RKO (cell line): ENCODE measurements around the gene MUS81.
"Not testable (repeated sequence)": the region's sequence is repeated elsewhere in the genome, so short reads cannot be mapped to it uniquely, and the experiment has no call there.

Experiments
- DNase-seq: peaks from one replicate; pipeline ENCODE4 v3.0.0-alpha.2; 2016; ENCODE audit warnings: low spot score

The MUS81 gene

GRCh38 chr11:65860278-65861164 lies at the start of gene MUS81:
TSS of gene MUS81 (plus strand) at chr11:65860433. CDS start at chr11:65860754, 321 bp downstream.
- peak; percentile 98 for DNase-seq

GRCh38 chr11:65811764-65812475 lies 48.3 kb upstream of the MUS81 start:
- DNase-seq: no peak

DNA sequence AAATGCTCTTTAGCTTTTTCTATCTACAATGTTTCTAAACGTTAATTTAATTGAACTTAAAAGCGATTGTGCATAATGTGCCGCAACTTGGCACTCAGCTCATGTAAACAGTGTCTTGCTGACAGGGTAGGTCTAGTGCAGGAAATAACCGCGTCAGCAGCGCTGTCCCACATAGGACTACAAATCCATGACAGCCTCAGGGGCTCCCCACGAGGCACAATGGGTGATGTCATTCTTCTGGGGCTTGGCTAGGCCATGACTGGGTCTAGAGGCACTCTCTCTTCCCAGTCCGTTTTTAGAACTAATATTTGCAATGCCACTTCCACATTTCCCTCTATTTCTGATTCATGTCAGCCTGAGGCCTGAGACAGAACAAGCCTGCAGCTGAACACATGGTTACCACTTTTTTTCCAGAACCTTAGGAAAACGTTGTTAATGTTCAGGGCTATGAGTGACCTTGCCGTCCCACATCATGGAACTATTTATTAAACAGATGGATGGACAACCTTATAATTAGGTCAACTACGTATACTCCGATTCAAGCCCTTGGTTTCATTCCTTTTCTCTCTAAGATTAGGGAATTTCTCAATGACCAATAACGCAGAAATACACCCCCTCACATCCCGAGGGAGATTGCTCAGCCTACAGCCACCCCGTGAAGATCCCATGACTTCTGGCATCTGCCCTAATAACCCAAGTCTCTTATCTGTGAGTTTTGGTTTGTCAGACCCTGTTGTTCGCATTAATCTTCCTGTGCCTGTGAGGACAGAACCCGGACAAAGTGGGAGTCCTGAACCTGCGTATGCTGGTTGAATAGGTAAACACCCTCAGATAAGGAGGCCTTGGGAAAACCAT lies 45.9 kb upstream of the MUS81 start:
- peak; percentile 12 for DNase-seq

- no peak for DNase-seq
Measured at GRCh38 chr11:65814986-65815565, 45.2 kb upstream of the MUS81 start.

GRCh38 chr11:65816696-65817095 lies 43.5 kb upstream of the MUS81 start:
- DNase-seq: no peak

DNA sequence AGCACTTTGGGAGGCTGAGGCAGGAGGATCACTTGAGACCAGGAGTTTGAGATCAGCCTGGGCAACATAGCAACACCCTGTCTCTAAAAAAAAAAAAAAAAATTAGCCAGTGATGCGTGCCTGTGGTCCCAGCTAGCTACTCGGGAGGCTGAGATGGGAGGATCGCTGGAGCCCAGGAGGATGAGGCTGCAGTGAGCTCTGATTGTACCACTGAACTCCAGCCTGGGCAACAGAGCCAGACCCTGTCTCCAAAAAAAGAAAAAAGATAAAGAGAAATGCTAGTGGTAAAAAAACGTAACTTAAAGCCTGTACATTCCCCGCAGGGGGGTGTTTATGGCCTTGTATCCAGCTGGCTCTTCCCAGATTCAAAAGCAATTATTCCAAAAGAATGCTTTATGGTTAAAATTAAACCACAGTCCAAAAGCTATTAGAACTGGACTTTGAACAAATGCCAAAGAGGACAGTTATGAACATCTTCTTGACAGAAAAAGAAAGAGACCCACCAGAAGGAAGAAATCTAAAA lies 42.9 kb upstream of the MUS81 start:
- peak; percentile 13 for DNase-seq

DNA sequence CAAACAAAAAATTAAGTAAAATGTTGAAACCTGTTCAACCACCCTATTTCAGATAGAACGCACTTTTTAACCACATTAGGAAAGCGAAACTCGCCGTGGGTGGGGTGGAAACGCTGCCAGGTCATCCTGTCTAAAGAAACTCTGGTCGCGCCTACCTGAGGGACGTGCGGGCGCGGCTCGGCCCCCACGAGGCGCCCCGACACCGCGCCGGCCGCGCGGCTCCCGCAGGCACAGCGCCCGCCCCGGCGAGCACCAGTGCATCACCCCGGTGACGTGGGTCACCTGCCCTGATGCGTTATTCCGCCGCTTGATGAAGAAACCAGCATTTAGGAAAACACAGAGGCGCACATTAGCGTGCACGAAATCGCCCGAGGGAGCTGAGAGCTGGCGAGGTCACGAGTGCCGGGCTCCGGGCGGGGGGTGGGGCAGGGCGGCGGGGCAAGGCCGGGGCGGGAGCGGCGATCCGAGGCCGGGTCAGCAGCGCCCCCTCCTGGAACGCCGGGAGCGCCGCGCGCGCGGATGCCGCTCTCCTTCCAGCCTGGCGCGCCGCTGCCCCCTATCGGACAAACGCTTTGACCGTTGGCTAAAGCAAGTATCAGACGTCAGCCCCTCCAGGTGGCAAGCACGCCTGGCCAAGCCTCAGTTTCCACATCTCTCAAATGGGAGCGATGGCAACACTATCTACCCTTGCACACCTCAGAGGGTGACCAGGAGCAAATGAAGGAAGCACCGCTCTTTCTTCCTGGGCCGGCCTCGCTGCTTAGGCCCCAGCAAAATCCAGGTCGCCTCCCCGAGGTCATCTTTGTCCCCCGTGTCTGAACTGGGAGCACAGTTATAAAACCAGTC lies 42.2 kb upstream of the MUS81 start:
- DNase-seq: peak; percentile 88

- DNase-seq: no peak
Measured at GRCh38 chr11:65821107-65821506, 39.1 kb upstream of the MUS81 start.

DNA sequence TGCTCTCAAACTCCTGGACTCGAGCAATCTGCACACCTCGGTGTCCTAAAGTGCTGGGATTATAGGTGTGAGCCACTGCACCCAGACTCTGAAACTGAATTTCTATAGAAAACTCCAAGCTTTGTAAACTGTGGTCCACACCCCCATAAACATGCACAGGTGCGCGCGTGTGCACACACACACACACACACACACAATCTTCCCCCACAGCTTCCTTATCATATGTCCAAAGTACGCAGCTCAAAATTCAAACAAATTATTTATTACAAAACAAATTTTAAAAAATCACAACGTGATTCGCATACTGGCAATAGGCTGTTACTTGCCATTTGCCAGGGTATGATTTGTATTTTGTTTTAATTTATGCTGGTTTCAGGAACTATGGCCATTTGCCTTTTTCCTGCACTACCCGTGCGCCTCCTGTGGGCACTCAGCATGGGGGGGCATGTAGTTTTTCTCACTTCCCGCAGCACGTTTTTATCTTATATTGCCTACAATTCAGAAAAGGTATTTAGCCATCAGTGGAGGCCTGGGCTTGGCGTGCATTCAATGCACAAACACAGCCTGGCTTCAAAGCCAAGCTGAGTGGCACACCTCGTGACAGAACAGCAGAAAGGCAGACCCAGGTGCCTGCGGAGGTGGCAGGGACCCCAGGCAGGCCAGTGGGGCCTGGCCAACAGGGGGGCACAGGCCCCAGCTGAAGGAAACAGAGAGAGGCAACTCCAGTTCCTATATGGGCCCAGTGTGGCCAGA lies 37.3 kb upstream of the MUS81 start:
- no peak for DNase-seq

GRCh38 chr11:65826984-65827735 lies 33.1 kb upstream of the MUS81 start:
- DNase-seq: no peak

GRCh38 chr11:65829459-65829858 lies 30.8 kb upstream of the MUS81 start:
- DNase-seq: no peak

DNA sequence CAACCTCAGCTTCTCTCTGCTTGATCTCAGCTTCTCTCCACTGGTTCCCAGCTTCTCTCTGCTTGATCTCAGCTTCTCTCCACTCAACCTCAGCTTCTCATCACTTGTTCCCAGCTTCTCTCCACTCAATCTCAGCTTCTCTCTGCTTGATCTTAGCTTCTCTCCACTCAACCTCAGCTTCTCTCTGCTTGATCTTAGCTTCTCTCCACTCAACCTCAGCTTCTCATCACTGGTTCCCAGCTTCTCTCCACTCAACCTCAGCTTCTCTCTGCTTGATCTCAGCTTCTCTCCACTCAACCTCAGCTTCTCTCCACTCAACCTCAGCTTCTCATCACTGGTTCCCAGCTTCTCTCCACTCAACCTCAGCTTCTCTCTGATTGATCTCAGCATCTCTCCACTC lies 28.0 kb upstream of the MUS81 start:
- DNase-seq: not testable (repeated sequence)

- DNase-seq: no peak
Measured at GRCh38 chr11:65833297-65834030, 26.8 kb upstream of the MUS81 start, which contains the start of gene SNX32. TSS of gene SNX32 (plus strand) at chr11:65833963. CDS start at chr11:65834066, 103 bp downstream.

- no peak for DNase-seq
Measured at GRCh38 chr11:65834202-65834601, 26.0 kb upstream of the MUS81 start.

DNA sequence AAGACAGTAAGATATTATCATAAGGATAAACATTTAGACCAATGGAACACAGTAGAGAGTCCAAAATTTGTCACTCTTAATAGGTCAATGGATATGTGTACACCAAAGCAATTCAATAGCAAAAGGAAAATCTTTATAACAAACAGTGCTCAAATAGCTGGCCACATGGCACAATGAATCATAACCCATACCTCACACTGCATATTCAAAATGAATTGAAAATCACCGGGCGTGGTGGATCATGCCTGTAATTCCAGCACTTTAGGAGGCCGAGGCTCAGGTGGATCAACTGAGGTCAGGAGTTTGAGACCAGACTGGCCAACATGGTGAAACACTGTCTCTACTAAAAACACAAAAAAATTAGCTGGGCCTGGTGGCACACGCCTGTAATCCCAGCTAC lies 18.1 kb upstream of the MUS81 start:
- no peak for DNase-seq

- DNase-seq: no peak
Measured at GRCh38 chr11:65843811-65844210, 16.4 kb upstream of the MUS81 start.

DNA sequence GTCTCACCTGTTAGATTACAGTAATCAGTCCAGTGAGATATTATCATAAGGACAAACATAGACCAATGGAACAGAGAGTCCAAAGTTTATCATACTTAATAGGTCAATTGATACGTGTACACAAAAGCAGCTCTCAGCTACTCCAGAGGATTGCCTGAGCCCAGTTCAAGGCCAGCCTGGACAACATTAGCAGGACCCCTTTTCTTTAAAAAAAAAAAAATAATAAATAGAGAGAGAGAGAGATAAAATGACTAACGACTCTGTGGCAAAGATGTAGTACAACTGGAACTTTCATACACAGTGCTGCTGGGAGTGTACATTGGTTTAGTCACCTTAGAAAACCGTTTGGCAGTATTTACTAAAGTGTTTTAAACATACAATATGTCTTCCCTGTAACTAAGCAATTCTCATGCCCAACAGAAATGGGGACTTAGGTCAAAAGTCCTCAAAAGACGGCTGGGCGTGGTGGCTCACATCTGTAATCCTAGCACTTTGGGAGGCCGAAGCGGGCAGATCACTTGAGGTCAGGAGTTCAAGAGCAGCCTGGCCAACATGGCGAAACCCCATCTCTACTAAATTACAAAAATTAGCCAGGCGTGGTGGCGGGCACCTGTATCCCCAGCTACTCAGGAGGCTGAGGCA lies 15.9 kb upstream of the MUS81 start:
- no peak for DNase-seq

DNA sequence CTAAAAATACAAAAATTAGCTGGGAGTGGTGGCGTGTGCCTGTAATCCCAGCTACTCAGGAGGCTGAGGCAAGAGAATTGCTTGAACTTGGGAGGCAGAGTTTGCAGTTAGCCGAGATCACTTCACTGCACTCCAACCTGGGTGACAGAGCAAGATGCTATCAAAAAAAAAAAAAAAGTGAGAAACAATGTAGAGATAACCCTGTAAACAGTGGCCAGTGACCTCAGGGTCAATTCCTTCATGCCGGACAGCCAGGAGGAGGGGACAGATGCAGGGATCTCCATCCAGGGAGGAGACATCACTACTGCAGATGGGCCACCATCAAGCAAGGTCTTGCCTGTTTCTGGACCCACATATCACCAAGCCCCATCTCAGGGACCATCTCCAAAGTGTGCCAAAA lies 12.5 kb upstream of the MUS81 start:
- DNase-seq: no peak
